Activated CD8-positive, alpha-beta memory T cell treated with anti-CD3 and anti-CD28 coated beads, Interleukin-2, amount 50 U/mL, for 4 hours (primary cell): ENCODE data around the gene TCF12.
"Not testable (repeated sequence)": the region's sequence is repeated elsewhere in the genome, so short reads cannot be mapped to it uniquely, and the experiment has no call there.

ENCODE experiments used
- DNase-seq: peaks from one replicate; pipeline ENCODE4 v3.0.0-alpha.2; 2020

The TCF12 gene

GRCh38 chr15:57097919-57098543 lies 179.6 kb downstream of the TCF12 start:
- DNase-seq = not testable (repeated sequence)

GRCh38 chr15:57098896-57099295 lies 180.5 kb downstream of the TCF12 start:
- no peak for DNase-seq

- DNase-seq = no peak
Observed at GRCh38 chr15:57100136-57100539, 181.7 kb downstream of the TCF12 start.

GRCh38 chr15:57102858-57103257 lies 184.4 kb downstream of the TCF12 start:
- DNase-seq = no peak

GRCh38 chr15:57108296-57108695 lies 189.9 kb downstream of the TCF12 start:
- no peak for DNase-seq

GRCh38 chr15:57109005-57109404 lies 190.6 kb downstream of the TCF12 start:
- DNase-seq = no peak

GRCh38 chr15:57111002-57111401 lies 192.6 kb downstream of the TCF12 start:
- no peak for DNase-seq

GRCh38 chr15:57112178-57112577 lies 193.7 kb downstream of the TCF12 start:
- no peak for DNase-seq

GRCh38 chr15:57114070-57114469 lies 195.6 kb downstream of the TCF12 start:
- DNase-seq = no peak

GRCh38 chr15:57118013-57118799 lies 199.8 kb downstream of the TCF12 start:
- DNase-seq = no peak

- DNase-seq = no peak
Observed at GRCh38 chr15:57122080-57122840, 203.8 kb downstream of the TCF12 start.

- no peak for DNase-seq
Observed at GRCh38 chr15:57124036-57124435, 205.6 kb downstream of the TCF12 start.

- no peak for DNase-seq
Observed at GRCh38 chr15:57129064-57129463, 210.6 kb downstream of the TCF12 start.

- DNase-seq = no peak
Observed at GRCh38 chr15:57130956-57131355, 212.5 kb downstream of the TCF12 start.

- DNase-seq = no peak
Observed at GRCh38 chr15:57133127-57133968, 214.9 kb downstream of the TCF12 start.

- DNase-seq = no peak
Observed at GRCh38 chr15:57134071-57134605, 215.7 kb downstream of the TCF12 start.

GRCh38 chr15:57134851-57135250 lies 216.4 kb downstream of the TCF12 start:
- DNase-seq = no peak

- no peak for DNase-seq
Observed at GRCh38 chr15:57135800-57136199, 217.4 kb downstream of the TCF12 start.

GRCh38 chr15:57138349-57138788 lies 219.9 kb downstream of the TCF12 start:
- DNase-seq = no peak

GRCh38 chr15:57143511-57144078 lies 225.2 kb downstream of the TCF12 start:
- DNase-seq = no peak

- no peak for DNase-seq
Observed at GRCh38 chr15:57144448-57144847, 226.0 kb downstream of the TCF12 start.
